Esophagus (tissue), 2 donors: ENCODE results near the gene ASIC2. TPM values are rescaled to one million over a fixed set of nuclear protein-coding genes. Genes with fewer than 3 reads are reported as not detected.

Experiments
- H3K27ac ChIP-seq, 2 donors: one replicate each; pipeline ENCODE4 v1.5.1; 2013; ENCODE audit warnings: low read depth in 2 of 2, mild to moderate bottlenecking in 2 of 2, inconsistent platforms in 1 of 2, low read length in 1 of 2, moderate library complexity in 1 of 2
- H3K27me3 ChIP-seq, 2 donors: one replicate each; pipeline ENCODE4 v1.6.1; 2013; ENCODE audit warnings: low read length in 2 of 2, control low read depth in 1 of 2, mild to moderate bottlenecking in 1 of 2; ENCODE audit not compliant: insufficient read depth in 2 of 2, control insufficient read depth in 1 of 2
- H3K36me3 ChIP-seq, 2 donors: one replicate each; pipeline ENCODE4 v1.6.1; 2013; ENCODE audit warnings: low read length in 1 of 2; ENCODE audit not compliant: control insufficient read depth in 2 of 2, insufficient read depth in 2 of 2
- H3K4me1 ChIP-seq, 2 donors: one replicate each; pipeline ENCODE4 v1.6.1; 2013; ENCODE audit warnings: low read length in 1 of 2; ENCODE audit not compliant: control insufficient read depth in 2 of 2, insufficient read depth in 2 of 2
- H3K4me3 ChIP-seq, 2 donors: one replicate each; pipeline ENCODE4 v1.5.1; 2013; ENCODE audit warnings: low read length in 2 of 2, mild to moderate bottlenecking in 2 of 2, low read depth in 1 of 2, moderate library complexity in 1 of 2
- H3K9me3 ChIP-seq, 2 donors: one replicate each; pipeline ENCODE4 v1.6.1; 2013; ENCODE audit warnings: mild to moderate bottlenecking in 2 of 2, low read depth in 1 of 2, low read length in 1 of 2, moderate library complexity in 1 of 2; ENCODE audit not compliant: control insufficient read depth in 2 of 2, insufficient read depth in 1 of 2
- WGBS, 2 donors: extraction: QIAGEN DNeasy Blood & Tissue Kit; methylation state at CpG; one replicate each; pipeline ENCODE4 v1.1.7; 2013; 5-methylcytosine and 5-hydroxymethylcytosine counted together
- polyA plus RNA-seq, 2 donors: library from polyadenylated mRNA; stranded (reverse); fragments of 200-250 nt; gene quantifications; one replicate each; pipeline ENCODE4 v1.2.3, GENCODE V29; 2013
- donor health status: healthy with polysubstance abuse.
- donor health status: Bipolar disorder and iron deficiency.

The ASIC2 gene
- polyA plus RNA-seq, 2 donors: not detected

DNA sequence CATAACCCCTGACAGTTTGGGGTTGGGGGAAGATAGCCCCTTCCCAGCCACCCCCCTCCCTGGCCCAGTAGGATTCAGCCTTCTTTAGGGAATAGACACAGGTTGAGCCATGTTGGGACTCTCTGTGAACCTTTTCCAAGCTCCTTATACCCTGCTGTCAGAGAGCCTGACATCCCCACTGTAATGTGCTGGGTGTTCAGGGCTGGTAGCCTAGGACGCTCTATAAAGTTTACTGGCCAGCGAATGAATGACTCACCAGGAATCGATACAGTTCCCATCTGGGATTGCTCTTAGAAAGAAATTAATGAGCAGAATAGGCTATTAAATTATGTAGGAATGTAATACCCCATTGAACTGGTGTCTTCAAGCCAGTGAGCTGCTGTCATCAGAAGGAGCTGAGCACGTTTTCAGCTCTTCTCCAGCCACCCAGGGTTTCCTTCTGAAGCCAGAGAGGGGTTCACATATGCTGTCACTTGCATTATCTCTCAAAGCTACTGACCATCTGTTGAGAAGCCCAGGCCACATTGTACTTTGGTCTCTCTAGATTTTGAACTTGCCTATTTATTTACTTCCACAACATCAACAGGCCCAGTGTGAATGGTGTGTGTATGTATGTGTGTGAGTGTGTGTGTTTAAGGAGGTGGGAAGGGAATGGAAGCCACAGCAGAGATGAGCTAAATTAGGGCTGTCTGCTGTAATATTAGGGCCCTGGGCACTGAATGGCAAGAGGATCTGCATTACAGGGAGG is 236.5 kb downstream of the ASIC2 start:
- Histone ChIP-seq H3K4me3 (no peak overlapping the region), H3K4me1 (no peaks in the 10 kb centered on the region), H3K27me3 (peaks cover 3 to 12% of the 10 kb centered on the region in 2 donors), H3K36me3 (no peaks in the 10 kb centered on the region), H3K27ac (no peak overlapping the region), H3K9me3 (peaks cover 0 to 3% of the 10 kb centered on the region in 2 donors)
- 69 to 72% methylated on average over 4 of the region's 4 CpGs for WGBS, 2 donors

DNA sequence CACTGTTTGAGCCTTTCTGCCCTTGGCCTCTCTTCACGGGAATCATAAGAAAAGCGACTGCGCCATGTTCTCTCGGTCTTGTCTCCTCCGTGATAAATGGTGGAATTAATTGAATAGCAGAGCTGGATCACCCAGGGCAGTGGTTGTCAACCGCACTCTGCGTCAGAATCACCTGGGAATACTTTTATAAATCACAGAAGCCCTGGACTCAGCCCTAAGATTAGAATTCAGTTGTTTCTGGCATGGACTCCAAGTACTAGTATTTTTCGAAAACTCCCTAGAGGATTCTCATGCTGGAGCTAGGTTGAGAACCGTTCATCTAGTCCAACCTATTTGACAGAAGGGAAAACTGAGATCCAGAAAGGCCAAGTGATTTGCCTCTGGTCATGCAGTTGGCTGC is 237.3 kb downstream of the ASIC2 start:
- no peak overlapping the region for H3K27ac ChIP-seq
- 85 to 86% methylated on average over 9 of the region's 9 CpGs for WGBS, 2 donors
- peaks cover 0 to 3% of the 10 kb centered on the region in 2 donors for H3K9me3 ChIP-seq
- no peaks in the 10 kb centered on the region for H3K4me1 ChIP-seq
- no peaks in the 10 kb centered on the region for H3K36me3 ChIP-seq
- H3K4me3 ChIP-seq: no peak overlapping the region
- peaks cover 3 to 12% of the 10 kb centered on the region in 2 donors for H3K27me3 ChIP-seq

DNA sequence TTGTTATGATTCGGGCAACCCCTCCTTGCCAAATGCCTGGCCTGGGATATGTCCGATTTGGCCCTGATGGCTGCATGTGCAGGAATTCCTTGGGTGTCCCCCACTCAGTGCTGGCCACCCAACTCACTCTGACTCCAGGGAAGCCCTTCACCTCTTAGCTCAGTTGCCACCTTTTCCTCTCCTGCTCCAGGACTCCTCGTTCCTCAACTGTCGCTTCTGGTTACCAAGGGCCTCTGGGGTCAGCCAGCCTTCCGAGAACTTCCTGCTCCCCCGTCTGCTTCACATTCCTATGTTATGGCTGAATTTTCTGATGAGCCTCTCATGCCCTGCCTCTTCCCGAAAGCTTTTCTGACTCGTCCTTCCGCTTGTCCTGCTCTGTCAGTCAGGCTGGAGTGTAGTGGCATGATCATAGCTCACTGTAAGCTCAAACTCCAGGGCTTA is 237.9 kb downstream of the ASIC2 start:
- WGBS, 2 donors: 67 to 70% methylated on average over 9 of the region's 9 CpGs
- no peaks in the 10 kb centered on the region for H3K36me3 ChIP-seq
- H3K27me3 ChIP-seq: peaks cover 3 to 12% of the 10 kb centered on the region in 2 donors
- H3K4me3 ChIP-seq: no peak overlapping the region
- no peaks in the 10 kb centered on the region for H3K4me1 ChIP-seq
- H3K27ac ChIP-seq: no peak overlapping the region
- peaks cover 0 to 3% of the 10 kb centered on the region in 2 donors for H3K9me3 ChIP-seq

DNA sequence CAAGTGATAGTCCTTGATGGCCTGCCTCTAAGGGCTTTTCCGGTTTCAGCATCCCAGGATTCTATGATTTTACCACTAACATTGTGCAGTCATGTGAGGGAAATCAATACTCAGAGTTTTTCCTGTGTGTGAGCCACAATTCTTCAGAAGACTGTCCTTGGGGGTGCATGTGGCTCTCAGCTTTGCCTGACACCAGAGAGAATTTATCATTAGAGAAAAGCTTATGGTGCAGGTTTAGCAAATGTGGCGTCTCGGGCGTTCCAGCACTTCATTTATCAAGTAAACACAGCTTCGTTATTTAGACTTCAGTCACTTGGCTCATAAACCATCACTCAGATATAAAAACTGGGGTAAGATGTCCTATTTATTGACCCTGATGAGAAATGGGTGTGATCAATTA is 238.7 kb downstream of the ASIC2 start:
- 46 to 67% methylated on average over 5 of the region's 5 CpGs for WGBS, 2 donors
- H3K4me3 ChIP-seq: no peak overlapping the region
- H3K36me3 ChIP-seq: no peaks in the 10 kb centered on the region
- H3K4me1 ChIP-seq: no peaks in the 10 kb centered on the region
- H3K9me3 ChIP-seq: peaks cover 0 to 3% of the 10 kb centered on the region in 2 donors
- H3K27me3 ChIP-seq: peaks cover 3 to 12% of the 10 kb centered on the region in 2 donors
- no peak overlapping the region for H3K27ac ChIP-seq

DNA sequence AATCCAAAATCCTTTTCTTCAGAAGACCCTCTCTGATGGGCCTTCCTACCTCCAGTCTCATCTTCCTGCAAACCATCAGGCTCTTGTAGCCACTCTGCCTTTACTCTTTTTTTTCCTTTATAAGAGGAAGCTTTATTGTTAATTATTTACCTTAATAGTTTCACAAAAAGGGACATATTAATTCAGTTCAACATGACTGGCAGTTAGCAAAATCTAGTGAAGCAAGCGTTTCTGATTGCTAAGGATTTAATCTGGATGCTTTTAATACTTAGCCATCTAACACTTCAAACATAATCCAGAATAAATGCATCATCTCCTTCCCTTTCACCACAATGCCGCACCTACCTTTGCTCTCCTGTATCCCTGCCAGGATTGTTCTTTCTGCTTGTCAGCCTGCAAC is 239.4 kb downstream of the ASIC2 start:
- Histone ChIP-seq H3K27me3 (peaks cover 3 to 12% of the 10 kb centered on the region in 2 donors), H3K27ac (no peak overlapping the region), H3K9me3 (peaks cover 0 to 3% of the 10 kb centered on the region in 2 donors), H3K4me3 (no peak overlapping the region), H3K36me3 (no peaks in the 10 kb centered on the region), H3K4me1 (no peaks in the 10 kb centered on the region)
- WGBS, 2 donors: 51 to 54% methylated on average over 2 of the region's 2 CpGs

DNA sequence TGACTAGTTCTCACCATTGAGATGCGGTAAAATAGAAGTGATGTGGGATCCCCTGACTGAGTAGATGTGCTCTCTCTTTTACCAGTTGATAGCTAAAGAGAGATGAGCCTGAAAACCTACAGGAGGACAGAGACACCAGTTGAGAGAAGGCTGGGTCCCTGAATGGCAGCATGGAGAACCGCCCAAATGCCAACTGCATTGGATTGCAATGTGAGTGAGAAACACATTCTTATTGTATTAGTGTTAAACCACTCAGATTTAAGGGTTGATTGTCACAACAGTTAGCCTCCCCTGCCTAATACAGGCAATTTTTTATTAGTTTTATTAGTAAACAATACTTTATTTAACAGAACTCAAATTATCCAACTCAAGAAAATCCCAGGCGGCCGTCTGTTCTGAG is 240.2 kb downstream of the ASIC2 start:
- Histone ChIP-seq H3K4me1 (no peaks in the 10 kb centered on the region), H3K36me3 (no peaks in the 10 kb centered on the region), H3K27me3 (peaks cover 3 to 12% of the 10 kb centered on the region in 2 donors)

DNA sequence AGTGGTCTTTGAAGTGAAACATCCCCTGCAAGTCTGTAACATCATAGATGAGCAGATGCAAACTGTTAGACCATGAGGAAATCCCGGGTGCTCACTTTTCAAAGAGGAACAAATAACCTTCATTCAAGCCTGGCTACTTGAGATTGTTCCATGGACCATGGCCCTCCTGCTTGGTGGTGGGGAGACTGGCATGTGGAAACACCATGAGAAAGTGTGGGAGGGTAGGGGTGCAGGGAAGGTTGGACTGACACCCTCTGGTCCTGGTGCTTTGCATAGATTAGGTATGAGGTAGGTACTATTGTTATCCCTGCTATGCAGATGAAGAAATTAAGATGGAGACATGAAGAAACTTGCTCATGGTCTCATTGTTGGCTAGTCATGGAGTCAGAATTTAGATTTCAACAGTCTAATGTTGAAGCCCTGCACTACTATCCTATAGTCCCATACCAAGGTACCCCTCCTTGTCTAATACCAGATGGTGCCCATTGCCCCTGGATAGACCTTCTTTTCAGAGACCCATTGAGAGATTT is 242.4 kb downstream of the ASIC2 start:
- H3K9me3 ChIP-seq: peaks cover 0 to 3% of the 10 kb centered on the region in 2 donors
- no peaks in the 10 kb centered on the region for H3K4me1 ChIP-seq
- no peaks in the 10 kb centered on the region for H3K36me3 ChIP-seq
- no peak overlapping the region for H3K27ac ChIP-seq
- H3K4me3 ChIP-seq: no peak overlapping the region
- WGBS, 2 donors: 59 to 73% methylated on average over 1 of the region's 1 CpG
- H3K27me3 ChIP-seq: peaks cover 0 to 7% of the 10 kb centered on the region in 2 donors

More for the DNA sequence above, 240.2 kb downstream of the ASIC2 start:
- no peak overlapping the region for H3K4me3 ChIP-seq
- H3K9me3 ChIP-seq: peaks cover 0 to 3% of the 10 kb centered on the region in 2 donors
- WGBS, 2 donors: 90 to 92% methylated on average over 4 of the region's 4 CpGs
- no peak overlapping the region for H3K27ac ChIP-seq

DNA sequence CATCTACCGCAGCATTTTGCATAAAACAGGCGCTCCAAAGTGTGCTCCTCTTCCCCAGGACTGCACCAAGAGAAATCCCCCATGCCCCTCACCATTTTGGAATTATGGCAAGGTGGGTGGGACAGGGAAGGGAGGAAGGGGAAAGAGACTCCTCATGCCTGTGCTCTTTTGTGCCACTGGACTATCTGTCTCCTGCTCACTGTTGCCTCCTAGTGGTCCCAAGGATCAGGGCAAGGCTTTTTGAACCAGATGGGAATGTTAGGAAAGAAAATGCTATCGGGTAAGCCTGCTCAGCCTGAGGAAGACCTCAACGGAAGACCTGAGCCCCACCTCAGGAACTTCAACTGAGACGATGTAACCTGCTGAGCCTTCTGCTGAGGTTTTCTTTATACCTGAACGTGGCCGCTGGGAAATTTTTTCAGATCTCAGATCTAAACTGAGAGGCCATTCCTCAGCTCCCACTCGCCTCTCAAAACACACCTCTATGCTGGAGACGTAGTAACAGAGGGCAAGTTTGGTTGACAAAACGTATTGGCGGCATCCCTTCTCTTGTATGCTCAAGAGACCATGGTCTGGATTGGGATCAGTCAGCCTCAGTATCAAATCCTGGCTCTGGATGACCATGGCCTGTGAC is 243.2 kb downstream of the ASIC2 start:
- H3K36me3 ChIP-seq: no peaks in the 10 kb centered on the region
- H3K4me3 ChIP-seq: no peak overlapping the region
- 56% methylated on average over 11 of the region's 11 CpGs for WGBS, 2 donors
- no peak overlapping the region for H3K27ac ChIP-seq
- H3K27me3 ChIP-seq: peaks cover 0 to 7% of the 10 kb centered on the region in 2 donors
- H3K4me1 ChIP-seq: no peaks in the 10 kb centered on the region
- peaks cover 0 to 5% of the 10 kb centered on the region in 2 donors for H3K9me3 ChIP-seq

DNA sequence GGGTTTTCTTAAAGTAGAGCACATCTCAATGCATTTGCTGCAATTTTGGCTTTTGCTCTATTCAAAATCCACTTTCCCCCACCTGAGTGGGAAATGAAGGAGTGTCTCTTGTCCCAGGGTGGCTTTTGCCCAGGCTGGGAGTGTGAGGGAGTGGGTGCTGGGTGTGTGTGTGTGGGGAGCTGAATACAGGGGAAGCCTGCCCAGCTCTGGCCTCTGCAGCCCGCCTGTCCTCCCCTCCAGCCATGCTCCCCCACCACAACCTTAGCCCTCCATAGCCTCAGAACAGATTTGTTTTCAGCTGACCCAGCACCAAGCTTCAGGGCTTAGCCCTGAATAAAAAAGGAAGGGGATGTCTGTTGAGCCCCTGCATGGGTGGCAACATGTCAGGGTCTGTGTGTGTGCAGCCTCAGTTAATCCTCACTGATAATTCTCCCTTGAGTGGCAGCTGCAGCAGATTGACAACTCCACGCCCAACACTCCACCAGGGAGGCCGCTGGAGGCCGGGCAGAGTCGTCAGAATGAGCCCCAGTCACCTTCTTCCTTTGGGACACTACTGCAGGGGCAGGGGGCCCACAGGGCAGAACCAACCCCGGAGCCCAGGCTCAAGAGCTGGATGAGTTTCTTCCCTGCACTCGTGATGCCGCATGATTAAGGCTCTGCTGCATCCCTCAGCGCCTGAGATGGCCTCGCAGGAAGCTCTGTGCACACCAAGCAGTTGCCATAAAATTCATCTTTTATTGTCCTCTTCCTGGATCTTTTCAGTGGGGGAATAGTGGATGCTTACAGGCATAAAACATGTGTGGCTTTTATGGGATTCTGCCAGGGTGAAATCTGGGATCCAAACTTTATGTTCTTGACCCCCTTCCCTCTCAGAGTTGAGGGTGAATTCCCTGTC is 246.5 kb downstream of the ASIC2 start:
- 58 to 70% methylated on average over 10 of the region's 10 CpGs for WGBS, 2 donors
- Histone ChIP-seq H3K4me1 (no peaks in the 10 kb centered on the region), H3K9me3 (peaks cover 0 to 2% of the 10 kb centered on the region in 2 donors), H3K27me3 (no peaks in the 10 kb centered on the region), H3K4me3 (no peak overlapping the region), H3K36me3 (no peaks in the 10 kb centered on the region), H3K27ac (no peak overlapping the region)
